Measurements from ENCODE around the gene GDF10. TPM values are rescaled to one million over a fixed set of nuclear protein-coding genes. Genes with fewer than 3 reads are reported as not detected.

The GDF10 gene
- total and polyA plus RNA-seq, 2 of the 8 experiments (the other 6 are each of a cell fraction or from before 2014, with no cell fraction given), result 0.19 to 0.32 TPM

- no peak for DNase-seq (ENCODE audit: low read depth in 1 of 2, low spot score in 2 of 2)
- no peaks in the 10 kb centered on the region for H4K20me1 ChIP-seq (replicated peaks in 1 of 2; ENCODE audit: control insufficient read depth in 1 of 2, insufficient read depth in 2 of 2, low read length in 2 of 2)
- H2AK5ac ChIP-seq (ENCODE audit: low read depth, low read length), result no peak overlapping the region
- H3K56ac ChIP-seq (replicated peaks; ENCODE audit: insufficient read length, low read depth, low read length), result no peak overlapping the region
- no peak overlapping the region for H2BK5ac ChIP-seq (ENCODE audit: low read depth, low read length)
- H2AFZ ChIP-seq (ENCODE audit: low read length), result no peak overlapping the region
- no peak overlapping the region for H3K18ac ChIP-seq (ENCODE audit: extremely low read depth, low read length)
- no peaks in the 10 kb centered on the region for H3K27me3 ChIP-seq (replicated peaks in 1 of 4; ENCODE audit: control insufficient read depth in 3 of 4, extremely low read depth in 1 of 4, insufficient read depth in 3 of 4, low read length in 3 of 4)
- no peak overlapping the region for H4K91ac ChIP-seq (replicated peaks; ENCODE audit: insufficient read length, low read length)
- H3K23ac ChIP-seq (ENCODE audit: insufficient read length), result no peak overlapping the region
- no peak overlapping the region for H3K9ac ChIP-seq (replicated peaks in 1 of 4; ENCODE audit: extremely low read depth in 1 of 4, low read depth in 3 of 4, low read length in 3 of 4)
- no peaks in the 10 kb centered on the region for H3K36me3 ChIP-seq (ENCODE audit: control insufficient read depth in 2 of 4, insufficient read depth in 4 of 4, low read length in 3 of 4)
- FAIRE-seq, result no peak
- no peak overlapping the region for H2BK12ac ChIP-seq (ENCODE audit: low read depth, low read length)
- no peak overlapping the region for H3K14ac ChIP-seq (ENCODE audit: insufficient read length)
- no peaks in the 10 kb centered on the region for H3K23me2 ChIP-seq (ENCODE audit: low read depth, low read length)
- no peak overlapping the region for H2BK20ac ChIP-seq (ENCODE audit: low read length)
- no peak overlapping the region for H3K4me2 ChIP-seq (ENCODE audit: insufficient read depth in 1 of 2, low read depth in 2 of 2, low read length in 2 of 2)
- no peaks in the 10 kb centered on the region for H3K79me2 ChIP-seq (ENCODE audit: control insufficient read depth in 1 of 2, insufficient read depth in 2 of 2, low read length in 2 of 2)
- no peaks in the 10 kb centered on the region for H3K79me1 ChIP-seq (ENCODE audit: low read depth, low read length)
- CTCF ChIA-PET (ENCODE audit: partially characterized antibody), result interaction anchor here (0.7 to 3.3 kb wide), 4 partner anchors 73 to 244 kb away, joined by 3 to 13 read pairs (median 3); no protein-coding TSS in a partner anchor
- H3K27ac ChIP-seq (ENCODE audit: low read depth, low read length), result no peak overlapping the region
- H3K4me3 ChIP-seq (ENCODE audit: extremely low read depth in 1 of 4, insufficient read depth in 2 of 4, low read depth in 3 of 4, low read length in 4 of 4), result no peak overlapping the region
- no peak overlapping the region for H4K8ac ChIP-seq (ENCODE audit: extremely low read depth, insufficient read depth, low read length)
- no peaks in the 10 kb centered on the region for H3K4me1 ChIP-seq (replicated peaks in 1 of 4; ENCODE audit: control insufficient read depth in 3 of 4, insufficient read depth in 4 of 4, low read length in 3 of 4)
- no peak overlapping the region for H4K5ac ChIP-seq (ENCODE audit: insufficient read length, low read depth, low read length)
- 94% methylated on average over 6 of the region's 6 CpGs; no CpG with 5 or more reads in 1 of the 2 experiments for WGBS, 2 experiments (ENCODE audit: extremely low coverage in 1 of 2, insufficient coverage in 1 of 2, insufficient read length in 1 of 2, insufficient replicate concordance in 2 of 2, low coverage in 1 of 2, low lambda C conversion rate in 2 of 2, missing lambda C conversion rate in 1 of 2)
- TF ChIP-seq, protein P1, sequence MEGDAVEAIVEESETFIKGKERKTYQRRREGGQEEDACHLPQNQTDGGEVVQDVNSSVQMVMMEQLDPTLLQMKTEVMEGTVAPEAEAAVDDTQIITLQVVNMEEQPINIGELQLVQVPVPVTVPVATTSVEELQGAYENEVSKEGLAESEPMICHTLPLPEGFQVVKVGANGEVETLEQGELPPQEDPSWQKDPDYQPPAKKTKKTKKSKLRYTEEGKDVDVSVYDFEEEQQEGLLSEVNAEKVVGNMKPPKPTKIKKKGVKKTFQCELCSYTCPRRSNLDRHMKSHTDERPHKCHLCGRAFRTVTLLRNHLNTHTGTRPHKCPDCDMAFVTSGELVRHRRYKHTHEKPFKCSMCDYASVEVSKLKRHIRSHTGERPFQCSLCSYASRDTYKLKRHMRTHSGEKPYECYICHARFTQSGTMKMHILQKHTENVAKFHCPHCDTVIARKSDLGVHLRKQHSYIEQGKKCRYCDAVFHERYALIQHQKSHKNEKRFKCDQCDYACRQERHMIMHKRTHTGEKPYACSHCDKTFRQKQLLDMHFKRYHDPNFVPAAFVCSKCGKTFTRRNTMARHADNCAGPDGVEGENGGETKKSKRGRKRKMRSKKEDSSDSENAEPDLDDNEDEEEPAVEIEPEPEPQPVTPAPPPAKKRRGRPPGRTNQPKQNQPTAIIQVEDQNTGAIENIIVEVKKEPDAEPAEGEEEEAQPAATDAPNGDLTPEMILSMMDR (IDR thresholded peaks at IDR 0.05; ENCODE audit: control extremely low read depth in 1 of 3, insufficient read depth in 1 of 3, low read depth in 1 of 3, low read length in 3 of 3), result no peak
- TF ChIP-seq E2F6 (IDR thresholded peaks at IDR 0.05), result no peak
- TF ChIP-seq CBX8 (IDR thresholded peaks at IDR 0.05; ENCODE audit: borderline replicate concordance, low read depth, low read length), result no peak
- no peak for TF ChIP-seq JUN (IDR thresholded peaks at IDR 0.05; ENCODE audit: low read depth, low read length)
- no peak for TF ChIP-seq SRF (IDR thresholded peaks at IDR 0.05; ENCODE audit: low read depth, low read length)
- TF ChIP-seq ASH2L (IDR thresholded peaks at IDR 0.05; ENCODE audit: low read length), result no peak
- no peak for TF ChIP-seq KDM5A (IDR thresholded peaks at IDR 0.05; ENCODE audit: low read length)
- no peak for TF ChIP-seq SP2 (IDR thresholded peaks at IDR 0.05; ENCODE audit: low read length)
- TF ChIP-seq, protein P2, sequence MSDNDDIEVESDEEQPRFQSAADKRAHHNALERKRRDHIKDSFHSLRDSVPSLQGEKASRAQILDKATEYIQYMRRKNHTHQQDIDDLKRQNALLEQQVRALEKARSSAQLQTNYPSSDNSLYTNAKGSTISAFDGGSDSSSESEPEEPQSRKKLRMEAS (IDR thresholded peaks at IDR 0.05), result no peak
- TF ChIP-seq TEAD4 (IDR thresholded peaks at IDR 0.05; ENCODE audit: low read depth, low read length), result no peak
- no peak for TF ChIP-seq SIN3A (conservative IDR thresholded peaks at IDR 0.05 in 1 of 2, IDR thresholded peaks at IDR 0.05 in 1 of 2; ENCODE audit: low read depth in 1 of 2, low read length in 2 of 2)
- H2BK15ac ChIP-seq (ENCODE audit: low read length), result no peak overlapping the region
- no peak overlapping the region for H2BK120ac ChIP-seq (replicated peaks; ENCODE audit: low read depth, low read length)
- H3K9me3 ChIP-seq (ENCODE audit: insufficient read depth in 2 of 2, low read depth in 1 of 2, low read length in 1 of 2), result no peaks in the 10 kb centered on the region
- H3K4ac ChIP-seq (replicated peaks; ENCODE audit: insufficient read length, low read depth, low read length), result no peak overlapping the region
- POLR2A ChIA-PET (ENCODE audit: partially characterized antibody), result no interaction called here
These were observed 10.1 kb upstream of the GDF10 start for GRCh38 chr10:47289921-47290320.
